Fibroblast of skin of back (primary cell): ENCODE measurements around the gene KCNS3.
"Not testable (repeated sequence)": the region's sequence is repeated elsewhere in the genome, so short reads cannot be mapped to it uniquely, and the experiment has no call there.

Source experiments
- DNase-seq: peaks from one replicate; pipeline ENCODE4 v3.0.0-alpha.2; 2013

The KCNS3 gene

DNA sequence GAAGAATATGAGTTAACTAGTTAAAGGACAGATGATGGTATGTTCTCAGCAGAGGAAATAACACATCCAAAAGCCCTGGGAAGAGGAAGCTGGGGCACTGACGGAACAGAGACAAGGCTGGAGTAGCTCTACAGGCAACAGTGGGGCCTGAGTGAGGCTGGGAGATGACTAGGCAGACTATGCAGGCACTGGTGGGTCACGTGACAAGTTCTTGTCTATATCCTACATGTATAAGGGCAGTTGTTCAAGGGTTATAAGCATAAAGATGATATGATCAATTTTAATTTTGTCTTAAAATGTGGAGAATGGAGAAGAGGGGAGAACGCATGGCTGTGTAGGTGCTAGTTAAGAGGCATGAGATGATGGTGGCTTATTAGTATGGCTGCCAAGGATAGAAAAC lies 68.6 kb downstream of the KCNS3 start:
- DNase-seq = no peak

DNA sequence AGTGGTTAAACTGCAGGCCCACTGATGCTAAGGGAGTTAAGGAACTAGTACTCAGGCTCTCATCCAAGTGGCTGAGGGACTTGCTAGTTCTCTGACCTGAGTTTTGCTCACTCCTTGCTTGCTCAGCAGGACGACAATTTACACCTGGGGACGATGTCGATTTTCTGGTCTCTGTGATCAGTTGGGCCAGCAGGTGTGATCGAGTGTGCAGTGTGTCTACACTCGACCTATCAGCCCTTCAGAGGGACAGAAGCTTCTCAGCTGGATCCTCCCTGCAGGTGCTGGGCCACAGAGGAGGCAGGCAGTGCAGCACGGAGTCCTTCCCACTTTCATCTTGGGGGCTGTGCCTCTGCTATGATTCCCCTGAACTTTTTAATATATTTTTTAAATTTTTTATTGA lies 71.5 kb downstream of the KCNS3 start:
- no peak for DNase-seq

DNA sequence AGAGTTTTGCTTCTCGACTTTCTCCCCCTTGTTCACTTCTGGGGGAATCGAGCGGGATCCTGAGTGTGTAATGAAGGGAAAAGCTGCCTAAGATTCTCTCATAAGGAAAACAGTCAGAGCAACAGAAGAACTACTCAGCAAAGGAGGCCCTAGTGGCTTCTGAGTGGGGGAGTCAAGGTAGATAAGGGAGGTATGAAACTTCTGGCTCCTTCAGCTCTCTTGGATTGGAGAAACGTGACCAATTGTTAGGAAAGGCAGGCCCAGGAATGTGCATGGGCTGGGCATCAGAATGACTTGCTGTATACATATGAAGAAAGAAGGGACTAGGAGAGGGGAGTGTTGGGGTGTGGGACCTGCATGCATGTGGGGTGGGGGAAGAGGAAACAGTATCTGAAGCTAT lies 73.1 kb downstream of the KCNS3 start:
- no peak for DNase-seq

DNA sequence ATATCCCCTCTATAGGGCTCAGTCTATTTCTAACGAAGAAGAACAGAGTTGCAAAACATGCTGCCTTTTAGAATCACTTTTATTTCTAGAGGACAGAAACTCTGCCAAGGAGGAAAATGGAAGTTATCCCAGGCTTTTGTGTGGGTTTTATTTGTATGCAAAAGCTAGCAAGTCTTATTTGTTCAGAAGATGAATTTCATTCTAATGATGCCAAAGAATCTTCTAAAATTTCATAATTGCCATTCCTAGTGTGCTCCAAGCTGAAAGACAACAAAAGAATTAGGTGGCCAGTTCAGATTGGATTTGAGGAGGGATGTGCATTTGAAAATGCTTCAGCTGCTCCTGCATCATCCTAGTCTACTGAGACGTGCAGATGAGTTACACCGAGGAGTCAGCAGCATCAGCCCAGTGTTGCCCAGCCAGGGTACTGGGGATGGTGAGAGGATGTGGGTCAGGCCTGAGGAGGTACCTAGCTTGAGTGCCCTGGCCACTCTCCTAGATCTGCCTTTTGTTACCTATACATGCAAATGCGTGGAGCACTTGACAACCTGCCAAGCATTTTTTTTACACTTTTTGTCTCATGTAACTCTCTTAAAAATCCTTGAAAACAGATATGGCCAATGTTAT lies 80.1 kb downstream of the KCNS3 start:
- no peak for DNase-seq

DNA sequence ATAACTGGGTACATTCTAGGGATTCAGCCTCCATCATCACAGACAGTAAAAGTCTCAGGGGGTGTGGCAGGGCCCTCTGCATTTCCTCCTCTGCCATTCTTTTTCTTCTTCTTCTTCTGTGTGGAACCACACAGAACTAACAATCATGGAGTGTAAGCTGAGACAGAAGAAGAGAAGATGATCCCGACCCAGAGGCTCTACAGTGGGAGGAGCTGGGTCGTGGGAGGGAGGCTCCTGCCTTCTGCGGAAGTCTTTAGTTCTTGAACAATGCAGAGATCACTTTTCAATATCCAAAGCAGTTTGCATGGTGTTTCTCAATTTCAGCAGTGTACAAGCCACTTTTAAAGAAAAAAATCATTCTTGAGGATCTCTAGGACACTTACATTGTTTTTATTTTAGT lies 80.9 kb downstream of the KCNS3 start:
- no peak for DNase-seq

DNA sequence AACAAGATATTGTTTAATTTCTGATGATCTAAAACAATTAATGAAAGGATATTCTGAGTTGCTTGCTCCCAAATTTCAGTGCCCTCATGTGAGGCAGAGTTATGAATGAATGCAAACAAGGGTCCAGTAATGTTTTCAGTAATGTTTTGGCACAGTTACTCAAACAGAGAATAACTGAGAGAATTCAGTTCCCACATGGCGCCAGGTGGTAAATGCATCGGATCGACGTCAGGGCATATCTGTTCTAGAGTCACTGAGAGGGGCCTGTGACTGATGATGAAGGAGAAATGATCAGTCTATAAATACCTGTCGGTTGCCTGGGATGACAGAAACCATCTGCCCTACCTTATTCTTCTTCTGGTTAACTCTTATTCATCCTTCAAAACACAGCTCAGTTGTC lies 81.4 kb downstream of the KCNS3 start:
- DNase-seq = no peak

DNA sequence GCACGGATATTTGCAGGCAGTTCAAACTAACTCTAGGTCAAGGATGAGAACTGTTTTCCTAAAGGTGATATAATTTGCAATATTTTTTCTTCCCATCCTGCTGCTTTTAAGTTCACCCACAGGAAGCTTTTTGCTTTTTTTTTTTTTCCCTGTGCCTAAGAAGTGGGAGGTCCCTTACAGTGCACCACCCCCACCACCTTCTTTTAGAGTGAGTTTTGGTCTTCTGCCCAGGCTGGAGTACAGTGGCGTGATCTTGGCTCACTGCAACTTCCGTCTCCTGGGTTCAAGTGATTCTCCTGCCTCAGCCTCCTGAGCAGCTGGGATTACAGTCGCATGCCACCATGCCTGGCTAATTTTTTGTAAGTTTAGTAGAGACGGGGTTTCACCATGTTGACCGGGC lies 82.5 kb downstream of the KCNS3 start:
- no peak for DNase-seq

DNA sequence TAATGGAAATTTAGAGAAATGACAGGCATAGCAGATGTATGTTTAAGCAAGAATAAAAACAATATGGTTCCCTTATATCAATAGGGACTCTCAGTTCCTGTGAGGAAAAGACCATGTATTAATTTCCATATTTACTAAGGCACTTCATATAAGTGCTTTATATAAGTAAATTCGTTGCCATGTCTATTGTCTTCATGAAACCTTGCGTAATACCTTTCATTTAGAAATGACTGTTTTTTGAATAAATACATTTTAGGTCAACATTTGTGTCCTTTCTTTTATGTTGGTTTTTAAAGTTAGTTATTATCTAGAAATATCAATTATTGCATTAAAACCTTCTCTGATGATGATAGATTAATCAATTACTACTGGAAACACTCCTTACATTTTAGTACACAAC lies 83.3 kb downstream of the KCNS3 start:
- no peak for DNase-seq

DNA sequence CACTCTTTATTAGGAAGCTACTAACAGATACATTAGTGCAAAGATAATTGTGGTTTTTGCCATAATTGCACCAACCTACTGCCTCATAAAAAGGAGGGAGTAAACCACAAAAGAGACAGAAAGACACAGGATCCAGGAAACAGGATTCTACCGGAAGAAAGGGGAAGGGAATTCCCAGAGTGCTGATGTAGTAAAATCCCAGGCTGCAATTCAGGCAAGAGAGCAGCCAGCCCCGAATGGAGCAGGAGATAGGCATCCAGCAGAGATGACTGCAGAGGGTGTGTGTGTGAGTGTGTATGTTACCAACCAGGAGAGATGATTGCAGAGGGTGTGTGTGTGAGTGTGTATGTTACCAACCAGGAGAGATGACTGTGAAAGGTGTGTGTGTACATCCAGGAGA lies 84.4 kb downstream of the KCNS3 start:
- peak; percentile 15 for DNase-seq

DNA sequence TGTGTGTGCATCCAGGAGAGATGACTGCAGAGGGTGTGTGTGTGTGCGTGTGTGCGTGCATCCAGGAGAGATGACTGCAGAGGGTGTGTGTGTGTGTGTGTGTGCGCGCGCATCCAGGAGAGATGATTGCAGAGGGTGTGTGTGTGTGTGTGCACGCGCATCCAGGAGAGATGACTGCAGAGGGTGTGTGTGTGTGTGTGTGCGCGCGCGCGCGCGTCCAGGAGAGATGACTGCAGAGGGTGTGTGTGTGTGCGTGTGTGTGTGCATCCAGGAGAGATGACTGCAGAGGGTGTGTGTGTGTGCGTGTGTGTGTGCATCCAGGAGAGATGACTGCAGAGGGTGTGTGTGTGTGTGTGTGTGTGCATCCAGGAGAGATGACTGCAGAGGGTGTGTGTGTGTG lies 85.1 kb downstream of the KCNS3 start:
- DNase-seq = not testable (repeated sequence)

DNA sequence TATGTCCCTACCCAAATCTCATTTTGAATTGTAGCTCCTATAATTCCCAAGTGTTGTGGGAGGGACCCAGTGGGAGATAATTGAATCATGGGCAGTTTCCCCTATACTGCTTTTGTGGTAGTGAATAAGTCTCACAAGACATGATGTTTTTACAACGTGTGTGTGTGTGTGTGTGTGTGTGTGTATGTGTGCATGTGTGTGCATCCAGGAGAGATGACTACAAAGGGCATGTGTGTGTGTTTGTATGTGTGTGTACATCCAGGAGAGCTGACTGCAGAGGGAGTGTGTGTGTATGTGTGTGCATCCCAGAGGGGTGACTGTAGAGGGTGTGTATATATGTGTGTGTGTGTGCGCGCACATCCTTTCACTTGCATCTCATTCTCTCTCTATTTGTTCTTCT lies 86.7 kb downstream of the KCNS3 start:
- DNase-seq = no peak

DNA sequence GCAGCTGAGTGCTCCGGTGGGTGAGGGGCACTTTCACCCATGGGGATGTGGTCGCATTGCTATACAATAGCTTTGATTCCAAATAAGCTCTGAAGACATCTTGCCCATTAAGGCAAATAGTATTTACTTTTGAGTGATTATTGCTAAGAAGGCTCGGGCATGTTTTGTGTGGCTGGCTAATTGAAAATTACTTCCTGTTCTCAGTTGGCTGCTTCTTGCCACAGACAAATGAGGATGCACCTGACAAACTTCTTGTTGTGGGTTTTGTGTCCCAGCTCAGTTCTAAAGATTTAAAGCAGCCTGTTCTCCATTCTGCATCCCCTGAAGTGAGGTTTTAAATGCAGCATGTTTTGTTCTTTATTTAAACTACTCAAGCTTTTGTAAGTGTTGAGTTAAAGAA lies 88.3 kb downstream of the KCNS3 start:
- DNase-seq = no peak

DNA sequence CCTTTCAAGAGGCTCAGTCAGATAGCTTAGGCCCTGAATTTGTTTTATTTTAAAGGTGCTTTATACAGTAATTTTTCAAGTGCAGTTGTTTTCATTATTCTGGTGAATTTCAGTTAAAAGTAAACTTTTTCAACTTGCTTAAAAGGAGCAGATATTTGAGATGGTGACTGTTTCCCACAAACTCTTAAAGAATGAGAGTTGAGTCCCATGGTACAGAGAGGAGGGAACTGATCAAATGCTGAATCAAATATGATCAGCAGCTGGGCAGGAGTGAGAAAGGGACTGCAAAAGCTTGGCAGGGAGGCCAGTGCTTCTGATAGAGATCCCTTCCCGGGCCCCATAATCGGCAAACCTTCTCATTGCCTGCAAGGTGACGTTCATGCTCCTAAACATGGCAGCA lies 91.2 kb downstream of the KCNS3 start:
- DNase-seq = peak; percentile 31

DNA sequence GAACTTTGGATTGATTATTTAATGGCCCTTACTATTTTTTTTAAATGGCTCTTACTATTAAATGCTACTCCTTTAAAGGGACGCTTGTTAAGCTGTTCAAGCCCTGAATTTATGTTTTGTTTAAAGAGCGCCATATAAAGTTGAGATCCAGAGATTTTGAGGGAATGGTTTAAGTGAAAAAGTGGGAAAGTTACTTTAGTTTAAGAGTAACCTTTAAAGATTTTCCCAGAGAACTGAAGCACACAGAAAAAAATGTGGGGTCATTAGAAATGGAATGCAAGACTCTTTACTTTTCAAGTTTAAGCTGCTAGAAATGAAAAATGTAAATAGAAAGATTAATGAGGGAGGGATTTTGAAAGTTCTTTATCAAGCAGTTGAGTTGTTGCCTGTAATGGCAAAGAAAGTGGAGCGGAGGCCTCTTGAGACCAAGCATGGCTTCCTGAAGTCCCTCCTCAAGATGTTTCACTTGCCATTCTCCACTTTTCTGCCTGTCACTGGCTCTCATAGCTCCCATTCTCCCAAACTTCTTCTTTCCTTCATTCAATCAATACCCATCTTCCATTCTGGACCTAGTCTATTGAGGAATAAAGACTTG lies 93.2 kb downstream of the KCNS3 start:
- DNase-seq = peak; percentile 10

DNA sequence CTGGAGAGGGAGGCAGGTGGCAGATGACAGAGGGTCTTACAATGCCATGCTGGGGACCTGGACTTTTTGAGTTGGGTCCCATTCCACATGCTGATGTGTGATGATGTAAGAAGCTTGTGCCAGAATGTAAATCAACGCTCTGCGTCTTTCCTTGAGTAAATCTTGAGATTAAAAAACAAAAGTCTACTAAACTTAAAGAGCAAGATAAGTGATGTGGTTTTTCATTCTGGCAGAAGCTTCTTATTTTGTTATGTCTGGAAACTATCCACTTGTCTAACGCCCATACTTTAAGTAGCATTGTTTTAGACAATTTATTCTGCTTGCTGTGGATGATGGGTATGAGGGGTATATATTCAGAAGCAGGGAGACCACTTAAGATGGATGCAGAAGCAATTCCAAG lies 94.5 kb downstream of the KCNS3 start:
- DNase-seq = no peak

DNA sequence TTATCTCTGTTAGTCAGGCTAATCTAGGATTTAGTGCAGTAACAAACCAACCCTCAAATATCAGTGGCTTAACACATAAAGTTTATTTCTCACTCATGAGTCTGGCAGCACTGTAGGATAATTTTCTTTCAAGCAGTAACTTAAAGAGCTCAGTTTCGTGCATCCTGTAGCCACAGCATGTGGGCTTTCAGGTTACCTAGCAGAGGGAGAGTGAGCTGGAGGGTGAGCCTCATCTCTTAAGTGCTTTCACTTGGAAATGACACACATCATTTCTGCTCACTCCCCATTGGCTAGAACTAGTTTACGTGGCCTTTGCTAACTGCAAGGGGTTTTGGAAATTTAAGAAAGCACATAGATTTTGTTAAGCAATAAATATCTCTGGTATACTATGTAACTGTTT lies 96.9 kb downstream of the KCNS3 start:
- DNase-seq = no peak

DNA sequence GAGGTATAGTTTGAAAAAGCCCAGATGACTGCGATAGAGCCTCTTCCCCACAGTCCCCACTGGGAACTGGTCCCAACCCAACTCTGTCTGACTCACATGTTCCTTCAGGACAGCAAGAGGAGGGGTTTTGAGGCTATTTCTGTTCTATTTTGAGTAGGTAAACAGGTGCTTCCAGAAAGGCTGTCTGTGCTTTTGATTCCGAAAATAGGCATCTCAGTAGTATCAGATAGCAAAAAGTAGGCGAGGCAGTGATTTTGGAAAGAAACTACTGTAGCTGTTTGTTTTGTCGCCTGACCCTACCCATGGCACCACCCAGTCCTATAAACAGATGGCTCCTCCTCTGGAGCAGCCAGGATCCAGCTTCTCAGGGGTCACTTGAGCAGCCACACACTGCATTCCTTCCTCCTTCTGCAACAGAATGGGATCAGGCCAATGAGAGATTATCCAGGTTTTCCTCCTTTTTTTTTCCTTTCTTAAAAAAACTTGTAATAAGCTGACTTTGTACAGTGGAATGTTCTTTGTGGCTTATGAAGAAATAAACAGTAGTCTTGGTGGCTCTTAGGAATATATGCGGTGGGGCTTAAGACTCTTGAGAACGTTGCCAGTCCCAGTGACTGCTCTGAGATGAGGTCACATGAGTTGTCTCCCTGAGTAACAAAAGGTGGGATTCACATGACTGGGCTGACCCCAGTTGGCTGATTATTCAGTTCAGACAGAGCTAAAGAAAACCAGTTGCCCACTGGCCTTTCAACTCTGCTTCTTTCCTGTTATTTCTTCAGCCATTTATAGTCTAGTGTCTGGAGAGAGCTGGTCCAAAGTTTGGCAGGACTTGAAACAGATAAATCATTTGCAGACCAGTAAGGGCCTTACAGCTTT lies 98.6 kb downstream of the KCNS3 start:
- DNase-seq = peak; percentile 98

DNA sequence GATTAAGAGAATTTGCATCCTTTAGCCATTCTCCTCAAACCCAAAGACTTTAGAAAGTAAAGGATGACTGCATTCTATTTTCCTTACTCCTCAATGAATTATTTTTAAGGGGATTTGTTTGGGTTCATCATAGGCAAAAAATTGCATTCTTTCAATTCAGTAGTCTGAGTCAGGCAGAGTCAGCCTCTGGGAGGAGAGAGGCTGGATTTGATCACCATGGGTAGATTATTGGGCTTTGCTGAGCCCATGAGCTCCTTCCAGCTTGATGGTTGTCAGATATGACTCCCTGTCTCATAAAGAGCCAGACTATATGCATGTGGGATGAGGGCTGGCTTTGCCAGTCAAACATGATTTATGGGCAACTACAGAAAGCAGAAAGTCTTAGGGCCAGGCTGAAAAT lies 101.2 kb downstream of the KCNS3 start:
- DNase-seq = peak; percentile 91

DNA sequence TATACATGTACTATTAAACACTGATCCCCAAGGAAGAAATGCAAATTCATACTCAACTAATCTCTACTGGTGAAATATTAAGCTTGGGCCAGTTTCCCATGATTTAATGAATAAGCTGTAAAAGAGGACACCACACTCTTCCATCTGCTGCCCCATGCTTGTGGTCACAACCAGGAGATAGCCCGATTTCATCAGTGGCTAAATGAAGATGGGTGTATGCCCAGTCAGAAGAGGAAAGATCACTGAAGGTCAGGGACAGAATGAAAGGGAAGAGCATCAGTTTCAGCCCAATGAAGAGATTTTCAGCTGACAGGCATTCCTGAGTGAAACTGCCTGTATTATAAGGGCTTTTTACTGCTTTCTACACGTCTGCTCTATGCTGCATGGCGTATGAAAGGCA lies 103.5 kb downstream of the KCNS3 start:
- DNase-seq = no peak
